Nephron progenitor cell (in vitro differentiated cells): Measurements from ENCODE around the gene NLN.
A peak's percentile ranks its signal among the peaks of the same experiment; 100 is the strongest.

Experiments
- DNase-seq: peaks from one replicate; pipeline ENCODE4 v3.0.0; 2021
- H3K27ac Mint-ChIP-seq: 2 replicates; pipeline ENCODE4 v1.8.0; 2021; ENCODE audit warnings: mild to moderate bottlenecking, moderate library complexity, mixed read lengths
- H3K27me3 Mint-ChIP-seq: 2 replicates; pipeline ENCODE4 v1.8.0; 2021; ENCODE audit warnings: mild to moderate bottlenecking, low read depth, mixed read lengths; ENCODE audit not compliant: poor library complexity
- H3K36me3 Mint-ChIP-seq: 2 replicates; pipeline ENCODE4 v1.8.0; 2021; ENCODE audit warnings: low read depth, mixed read lengths
- H3K4me1 Mint-ChIP-seq: 2 replicates; pipeline ENCODE4 v1.8.0; 2021; ENCODE audit warnings: mixed read lengths
- H3K4me3 Mint-ChIP-seq: 2 replicates; pipeline ENCODE4 v1.8.0; 2021; ENCODE audit warnings: mild to moderate bottlenecking, moderate library complexity, mixed read lengths
- H3K9me3 Mint-ChIP-seq: 2 replicates; pipeline ENCODE4 v1.8.0; 2021; ENCODE audit warnings: mild to moderate bottlenecking, moderate library complexity, mixed read lengths
- CTCF ChIP-seq: fragments of 200-600 bp; sonication (generic); IDR thresholded peaks from 2 replicates; pipeline ENCODE4 v1.5.0; 2021; ENCODE audit warnings: antibody characterized with exemption

Gene NLN

GRCh38 chr5:65737842-65738241 lies 15.8 kb downstream of the NLN start:
- Mint-ChIP-seq H3K9me3 (no peaks in the 10 kb centered on the region), H3K4me1 (no peaks in the 10 kb centered on the region), H3K27ac (peak overlapping the region; percentile 11), H3K36me3 (peaks cover 20% of the 10 kb centered on the region), H3K27me3 (no peaks in the 10 kb centered on the region), H3K4me3 (no peak overlapping the region)
- no peak for TF ChIP-seq CTCF
- DNase-seq = no peak

- H3K27me3 Mint-ChIP-seq = no peaks in the 10 kb centered on the region
- no peaks in the 10 kb centered on the region for H3K9me3 Mint-ChIP-seq
- peak overlapping the region; percentile 11 for H3K27ac Mint-ChIP-seq
- no peak for DNase-seq
- H3K4me1 Mint-ChIP-seq = no peaks in the 10 kb centered on the region
- no peak overlapping the region for H3K4me3 Mint-ChIP-seq
- TF ChIP-seq CTCF = no peak
- H3K36me3 Mint-ChIP-seq = peaks cover 17% of the 10 kb centered on the region
Observed at GRCh38 chr5:65738305-65738704, 16.3 kb downstream of the NLN start.

- H3K4me3 Mint-ChIP-seq = no peak overlapping the region
- TF ChIP-seq CTCF = no peak
- no peaks in the 10 kb centered on the region for H3K4me1 Mint-ChIP-seq
- H3K36me3 Mint-ChIP-seq = peaks cover 15% of the 10 kb centered on the region
- no peak overlapping the region for H3K27ac Mint-ChIP-seq
- H3K9me3 Mint-ChIP-seq = no peaks in the 10 kb centered on the region
- DNase-seq = no peak
- no peaks in the 10 kb centered on the region for H3K27me3 Mint-ChIP-seq
Observed at GRCh38 chr5:65739162-65739561, 17.2 kb downstream of the NLN start.

GRCh38 chr5:65742565-65743231 lies 20.7 kb downstream of the NLN start:
- H3K4me3 Mint-ChIP-seq = no peak overlapping the region
- H3K4me1 Mint-ChIP-seq = no peaks in the 10 kb centered on the region
- no peak for DNase-seq
- H3K9me3 Mint-ChIP-seq = peaks cover 17% of the 10 kb centered on the region
- no peak overlapping the region for H3K27ac Mint-ChIP-seq
- H3K36me3 Mint-ChIP-seq = peaks cover 39% of the 10 kb centered on the region
- H3K27me3 Mint-ChIP-seq = no peaks in the 10 kb centered on the region
- TF ChIP-seq CTCF = peak; percentile 58

GRCh38 chr5:65749221-65749844 lies 27.3 kb downstream of the NLN start:
- no peaks in the 10 kb centered on the region for H3K27me3 Mint-ChIP-seq
- DNase-seq = no peak
- no peak for TF ChIP-seq CTCF
- H3K4me1 Mint-ChIP-seq = no peaks in the 10 kb centered on the region
- peak overlapping the region; percentile 7 for H3K27ac Mint-ChIP-seq
- H3K36me3 Mint-ChIP-seq = peaks cover 40% of the 10 kb centered on the region
- H3K9me3 Mint-ChIP-seq = peaks cover 24% of the 10 kb centered on the region
- H3K4me3 Mint-ChIP-seq = no peak overlapping the region

GRCh38 chr5:65749956-65750355 lies 28.0 kb downstream of the NLN start:
- Mint-ChIP-seq H3K27ac (no peak overlapping the region), H3K27me3 (no peaks in the 10 kb centered on the region), H3K9me3 (peaks cover 24% of the 10 kb centered on the region), H3K4me3 (no peak overlapping the region), H3K4me1 (no peaks in the 10 kb centered on the region), H3K36me3 (peaks cover 39% of the 10 kb centered on the region)
- no peak for TF ChIP-seq CTCF
- no peak for DNase-seq
